ENCODE results near the gene ZNF646. TPM values are rescaled to one million over a fixed set of nuclear protein-coding genes. Genes with fewer than 3 reads are reported as not detected.

ZNF646 gene
- total and polyA plus RNA-seq, 2 of the 13 experiments (the other 11 are each of a cell fraction or from before 2014, with no cell fraction given) = 3.4 to 10.9 TPM

- TF ChIP-seq UBTF (CRISPR knock-in tag; IDR thresholded peaks at IDR 0.05) (0 out of 2 replicates have a peak, but pooled peaks have one; percentile 7), PLSCR1 (CRISPR knock-in tag; IDR thresholded peaks at IDR 0.05; ENCODE audit: borderline replicate concordance) (no peak), NR2C2 (CRISPR knock-in tag; IDR thresholded peaks at IDR 0.05; ENCODE audit: borderline replicate concordance) (peak; percentile 68), ZNF274 (CRISPR knock-in tag; IDR thresholded peaks at IDR 0.05) (peak; percentile 87; the same call in 1 of the 2 replicates), TFE3 (CRISPR knock-in tag; IDR thresholded peaks at IDR 0.05) (peak; percentile 30; the same call in 1 of the 2 replicates), RNF2 (conservative IDR thresholded peaks at IDR 0.05; ENCODE audit: low read depth) (no peak), KDM5B (CRISPR knock-in tag; IDR thresholded peaks at IDR 0.05; ENCODE audit: borderline replicate concordance) (peak; percentile 90), ZBTB39 (CRISPR knock-in tag; IDR thresholded peaks at IDR 0.05) (no peak)
- TF ChIP-seq, protein P1, sequence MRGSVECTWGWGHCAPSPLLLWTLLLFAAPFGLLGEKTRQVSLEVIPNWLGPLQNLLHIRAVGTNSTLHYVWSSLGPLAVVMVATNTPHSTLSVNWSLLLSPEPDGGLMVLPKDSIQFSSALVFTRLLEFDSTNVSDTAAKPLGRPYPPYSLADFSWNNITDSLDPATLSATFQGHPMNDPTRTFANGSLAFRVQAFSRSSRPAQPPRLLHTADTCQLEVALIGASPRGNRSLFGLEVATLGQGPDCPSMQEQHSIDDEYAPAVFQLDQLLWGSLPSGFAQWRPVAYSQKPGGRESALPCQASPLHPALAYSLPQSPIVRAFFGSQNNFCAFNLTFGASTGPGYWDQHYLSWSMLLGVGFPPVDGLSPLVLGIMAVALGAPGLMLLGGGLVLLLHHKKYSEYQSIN (CRISPR knock-in tag; IDR thresholded peaks at IDR 0.05; ENCODE audit: borderline replicate concordance) = no peak
- TF ChIP-seq, protein P2, sequence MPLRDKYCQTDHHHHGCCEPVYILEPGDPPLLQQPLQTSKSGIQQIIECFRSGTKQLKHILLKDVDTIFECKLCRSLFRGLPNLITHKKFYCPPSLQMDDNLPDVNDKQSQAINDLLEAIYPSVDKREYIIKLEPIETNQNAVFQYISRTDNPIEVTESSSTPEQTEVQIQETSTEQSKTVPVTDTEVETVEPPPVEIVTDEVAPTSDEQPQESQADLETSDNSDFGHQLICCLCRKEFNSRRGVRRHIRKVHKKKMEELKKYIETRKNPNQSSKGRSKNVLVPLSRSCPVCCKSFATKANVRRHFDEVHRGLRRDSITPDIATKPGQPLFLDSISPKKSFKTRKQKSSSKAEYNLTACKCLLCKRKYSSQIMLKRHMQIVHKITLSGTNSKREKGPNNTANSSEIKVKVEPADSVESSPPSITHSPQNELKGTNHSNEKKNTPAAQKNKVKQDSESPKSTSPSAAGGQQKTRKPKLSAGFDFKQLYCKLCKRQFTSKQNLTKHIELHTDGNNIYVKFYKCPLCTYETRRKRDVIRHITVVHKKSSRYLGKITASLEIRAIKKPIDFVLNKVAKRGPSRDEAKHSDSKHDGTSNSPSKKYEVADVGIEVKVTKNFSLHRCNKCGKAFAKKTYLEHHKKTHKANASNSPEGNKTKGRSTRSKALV (CRISPR knock-in tag; IDR thresholded peaks at IDR 0.05) = no peak
- TF ChIP-seq, protein P3, sequence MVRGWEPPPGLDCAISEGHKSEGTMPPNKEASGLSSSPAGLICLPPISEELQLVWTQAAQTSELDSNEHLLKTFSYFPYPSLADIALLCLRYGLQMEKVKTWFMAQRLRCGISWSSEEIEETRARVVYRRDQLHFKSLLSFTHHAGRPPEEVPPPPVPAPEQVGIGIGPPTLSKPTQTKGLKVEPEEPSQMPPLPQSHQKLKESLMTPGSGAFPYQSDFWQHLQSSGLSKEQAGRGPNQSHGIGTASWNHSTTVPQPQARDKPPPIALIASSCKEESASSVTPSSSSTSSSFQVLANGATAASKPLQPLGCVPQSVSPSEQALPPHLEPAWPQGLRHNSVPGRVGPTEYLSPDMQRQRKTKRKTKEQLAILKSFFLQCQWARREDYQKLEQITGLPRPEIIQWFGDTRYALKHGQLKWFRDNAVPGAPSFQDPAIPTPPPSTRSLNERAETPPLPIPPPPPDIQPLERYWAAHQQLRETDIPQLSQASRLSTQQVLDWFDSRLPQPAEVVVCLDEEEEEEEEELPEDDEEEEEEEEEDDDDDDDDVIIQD (CRISPR knock-in tag; IDR thresholded peaks at IDR 0.05; ENCODE audit: low read depth) = peak; percentile 26; the same call in 1 of the 2 replicates
- TF ChIP-seq, protein P4, sequence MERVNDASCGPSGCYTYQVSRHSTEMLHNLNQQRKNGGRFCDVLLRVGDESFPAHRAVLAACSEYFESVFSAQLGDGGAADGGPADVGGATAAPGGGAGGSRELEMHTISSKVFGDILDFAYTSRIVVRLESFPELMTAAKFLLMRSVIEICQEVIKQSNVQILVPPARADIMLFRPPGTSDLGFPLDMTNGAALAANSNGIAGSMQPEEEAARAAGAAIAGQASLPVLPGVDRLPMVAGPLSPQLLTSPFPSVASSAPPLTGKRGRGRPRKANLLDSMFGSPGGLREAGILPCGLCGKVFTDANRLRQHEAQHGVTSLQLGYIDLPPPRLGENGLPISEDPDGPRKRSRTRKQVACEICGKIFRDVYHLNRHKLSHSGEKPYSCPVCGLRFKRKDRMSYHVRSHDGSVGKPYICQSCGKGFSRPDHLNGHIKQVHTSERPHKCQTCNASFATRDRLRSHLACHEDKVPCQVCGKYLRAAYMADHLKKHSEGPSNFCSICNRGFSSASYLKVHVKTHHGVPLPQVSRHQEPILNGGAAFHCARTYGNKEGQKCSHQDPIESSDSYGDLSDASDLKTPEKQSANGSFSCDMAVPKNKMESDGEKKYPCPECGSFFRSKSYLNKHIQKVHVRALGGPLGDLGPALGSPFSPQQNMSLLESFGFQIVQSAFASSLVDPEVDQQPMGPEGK (CRISPR knock-in tag; IDR thresholded peaks at IDR 0.05) = peak; percentile 50; the same call in 1 of the 2 replicates
Observed at GRCh38 chr16:31033709-31034492, 40.3 kb upstream of the ZNF646 start (continued).
